Activated CD4-positive, alpha-beta T cell treated with anti-CD3 and anti-CD28 coated beads, Interleukin-2, amount 10 ng/mL, durations not matched to agents 24 days and 14 days (primary cell): ENCODE measurements around the gene CIAPIN1. TPM values are rescaled to one million over a fixed set of nuclear protein-coding genes. Genes with fewer than 3 reads are reported as not detected.
"Not testable (repeated sequence)": the region's sequence is repeated elsewhere in the genome, so short reads cannot be mapped to it uniquely, and the experiment has no call there.

Experiments
- DNase-seq: peaks from one replicate; pipeline ENCODE4 v3.0.0; 2022
- H3K27ac Mint-ChIP-seq: one replicate; pipeline ENCODE4 v1.8.0; 2022; ENCODE audit warnings: mild to moderate bottlenecking, mixed read lengths
- H3K27me3 Mint-ChIP-seq: one replicate; pipeline ENCODE4 v1.8.0; 2022; ENCODE audit warnings: mixed read lengths
- H3K36me3 Mint-ChIP-seq: one replicate; pipeline ENCODE4 v1.8.0; 2022; ENCODE audit warnings: low read depth, mild to moderate bottlenecking, mixed read lengths
- H3K4me1 Mint-ChIP-seq: one replicate; pipeline ENCODE4 v1.8.0; 2021; ENCODE audit warnings: mixed read lengths
- H3K4me3 Mint-ChIP-seq: one replicate; pipeline ENCODE4 v1.8.0; 2022; ENCODE audit warnings: mild to moderate bottlenecking, moderate library complexity, mixed read lengths
- H3K9me3 Mint-ChIP-seq: one replicate; pipeline ENCODE4 v1.8.0; 2021; ENCODE audit warnings: mixed read lengths
- intact Hi-C: fragments of 100-400 bp; cut with micrococcal nuclease; formaldehyde crosslinking; loops from one replicate; pipeline ENCODE4 v1.15.1; 2023
- total RNA-seq: library from RNA; stranded (reverse); gene quantifications from 2 replicates; pipeline ENCODE4 v1.2.3, GENCODE V29; 2022

CIAPIN1 gene
- total RNA-seq, 1 donor from 2014 or later: 85.4 TPM

DNA sequence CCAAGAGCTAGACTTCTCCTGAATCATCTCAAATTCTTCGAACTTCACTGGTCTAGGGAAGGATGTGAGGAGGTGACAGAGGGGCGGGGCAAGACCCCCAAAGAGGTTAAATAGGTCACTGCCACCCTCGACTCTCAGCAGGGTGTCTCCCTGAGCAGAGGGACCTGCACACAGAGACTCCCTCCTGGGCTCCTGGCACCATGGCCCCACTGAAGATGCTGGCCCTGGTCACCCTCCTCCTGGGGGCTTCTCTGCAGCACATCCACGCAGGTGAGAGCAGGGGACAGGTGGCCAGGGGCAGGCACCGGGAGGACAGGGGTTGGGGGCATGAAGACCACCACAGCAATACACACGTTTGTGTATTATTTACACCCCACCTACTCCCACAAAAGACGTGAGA lies 33.5 kb downstream of the CIAPIN1 start:
- H3K27ac Mint-ChIP-seq: no peak overlapping the region
- H3K36me3 Mint-ChIP-seq: no peaks in the 10 kb centered on the region
- peaks cover 13% of the 10 kb centered on the region for H3K4me1 Mint-ChIP-seq
- H3K27me3 Mint-ChIP-seq: no peaks in the 10 kb centered on the region
- intact Hi-C loops: no loop called here
- H3K4me3 Mint-ChIP-seq: no peak overlapping the region
- no peaks in the 10 kb centered on the region for H3K9me3 Mint-ChIP-seq
- no peak for DNase-seq

DNA sequence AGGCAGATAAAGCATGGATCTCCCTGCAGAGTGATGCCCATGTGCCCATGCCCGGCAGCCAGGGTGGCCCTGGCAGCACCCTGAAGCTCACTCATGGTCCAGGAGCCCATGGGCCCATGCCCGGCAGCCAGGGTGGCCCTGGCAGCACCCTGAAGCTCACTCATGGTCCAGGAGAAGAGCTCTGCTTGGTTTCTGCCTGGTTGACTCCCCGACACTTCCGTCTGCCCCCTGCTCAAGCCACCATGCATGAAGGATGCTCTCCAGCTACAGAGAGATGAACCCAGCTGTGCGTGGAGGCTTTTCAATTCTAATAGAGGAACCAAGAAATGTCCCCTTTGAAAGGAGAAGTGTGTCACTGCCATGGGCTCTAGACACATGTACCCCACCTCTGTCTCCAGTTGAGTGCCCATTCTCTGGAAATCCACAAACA lies 33.9 kb downstream of the CIAPIN1 start:
- Mint-ChIP-seq H3K27ac (no peak overlapping the region), H3K4me3 (no peak overlapping the region), H3K9me3 (no peaks in the 10 kb centered on the region), H3K4me1 (peaks cover 13% of the 10 kb centered on the region), H3K27me3 (no peaks in the 10 kb centered on the region), H3K36me3 (no peaks in the 10 kb centered on the region)
- DNase-seq: no peak
- intact Hi-C loops: no loop called here

GRCh38 chr16:57412584-57412983 lies 34.6 kb downstream of the CIAPIN1 start:
- H3K9me3 Mint-ChIP-seq: no peaks in the 10 kb centered on the region
- no peak overlapping the region for H3K4me3 Mint-ChIP-seq
- no peak overlapping the region for H3K27ac Mint-ChIP-seq
- DNase-seq: no peak
- H3K27me3 Mint-ChIP-seq: no peaks in the 10 kb centered on the region
- H3K4me1 Mint-ChIP-seq: peaks cover 10% of the 10 kb centered on the region
- intact Hi-C loops: no loop called here
- no peaks in the 10 kb centered on the region for H3K36me3 Mint-ChIP-seq

- no peak for DNase-seq
- no peak overlapping the region for H3K4me3 Mint-ChIP-seq
- no peaks in the 10 kb centered on the region for H3K9me3 Mint-ChIP-seq
- intact Hi-C loops: no loop called here
- no peaks in the 10 kb centered on the region for H3K36me3 Mint-ChIP-seq
- no peak overlapping the region for H3K27ac Mint-ChIP-seq
- H3K4me1 Mint-ChIP-seq: peaks cover 3% of the 10 kb centered on the region
- H3K27me3 Mint-ChIP-seq: no peaks in the 10 kb centered on the region
Measured at GRCh38 chr16:57411362-57411976, 35.7 kb downstream of the CIAPIN1 start.

GRCh38 chr16:57409870-57410587 lies 37.2 kb downstream of the CIAPIN1 start:
- Mint-ChIP-seq H3K4me1 (peaks cover 3% of the 10 kb centered on the region), H3K4me3 (no peak overlapping the region), H3K36me3 (no peaks in the 10 kb centered on the region), H3K9me3 (no peaks in the 10 kb centered on the region), H3K27ac (no peak overlapping the region), H3K27me3 (peaks cover 4% of the 10 kb centered on the region)
- intact Hi-C loops: no loop called here
- DNase-seq: no peak

DNA sequence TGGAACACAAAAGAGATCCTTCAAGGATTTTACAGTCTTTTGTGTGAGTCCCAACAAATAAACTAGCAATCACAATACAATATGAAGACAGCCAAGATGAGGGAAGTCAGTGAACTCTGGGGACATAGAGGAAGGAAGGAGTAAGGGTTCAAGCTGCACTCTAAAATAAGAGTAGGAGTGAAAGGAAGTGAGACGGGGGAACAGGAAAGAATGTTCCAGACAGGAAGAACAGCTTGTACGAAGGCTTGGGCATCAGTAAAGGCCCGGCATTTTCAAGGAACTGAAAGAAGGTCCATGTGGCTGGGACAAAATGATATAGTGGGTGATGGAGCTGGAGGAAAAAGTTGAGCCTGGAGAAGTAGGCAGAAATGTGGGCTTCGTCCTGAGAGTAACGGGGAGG lies 38.1 kb downstream of the CIAPIN1 start:
- Mint-ChIP-seq H3K36me3 (no peaks in the 10 kb centered on the region), H3K27me3 (peaks cover 10% of the 10 kb centered on the region), H3K4me3 (no peak overlapping the region), H3K9me3 (no peaks in the 10 kb centered on the region), H3K4me1 (peaks cover 3% of the 10 kb centered on the region), H3K27ac (no peak overlapping the region)
- intact Hi-C loops: no loop called here
- DNase-seq: no peak

DNA sequence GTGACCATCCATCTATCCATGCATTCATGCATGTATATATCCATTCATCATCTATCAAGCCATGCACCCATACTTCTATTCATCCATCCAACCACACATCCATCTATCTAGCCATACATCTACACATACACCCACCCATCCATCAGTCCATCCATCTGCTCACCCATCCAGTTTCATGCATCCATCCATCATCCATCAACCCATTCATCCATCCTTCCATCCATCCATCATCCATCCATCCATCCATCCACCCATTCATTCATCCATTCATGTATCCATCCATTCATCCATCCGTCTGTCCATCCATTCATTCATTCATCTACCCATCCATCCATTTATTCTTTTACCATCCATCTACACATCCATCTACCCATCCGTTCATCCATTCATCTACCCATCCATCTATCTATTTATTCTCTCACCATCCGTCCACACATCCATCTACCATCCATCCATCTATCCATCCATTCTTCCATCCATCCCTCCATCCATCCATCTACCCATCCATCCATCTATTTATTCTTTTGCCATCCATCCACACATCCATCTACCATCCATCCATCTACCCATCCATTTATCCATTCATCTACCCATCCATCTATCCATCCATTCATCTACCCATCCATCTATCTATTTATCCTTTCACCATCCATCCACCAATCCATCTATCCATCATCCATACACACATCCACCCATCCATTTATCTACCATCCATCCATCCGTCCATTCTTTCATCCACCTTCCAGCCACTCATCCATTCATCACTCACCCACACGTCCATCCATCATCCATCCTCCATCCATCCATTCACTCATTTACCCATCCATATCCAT lies 39.4 kb downstream of the CIAPIN1 start:
- Mint-ChIP-seq H3K27ac (no peak overlapping the region), H3K36me3 (no peaks in the 10 kb centered on the region), H3K4me1 (peaks cover 3% of the 10 kb centered on the region), H3K9me3 (no peaks in the 10 kb centered on the region), H3K4me3 (no peak overlapping the region), H3K27me3 (peaks cover 11% of the 10 kb centered on the region)
- intact Hi-C loops: no loop called here
- DNase-seq: no peak

GRCh38 chr16:57406881-57407280 lies 40.3 kb downstream of the CIAPIN1 start:
- Mint-ChIP-seq H3K9me3 (no peaks in the 10 kb centered on the region), H3K4me1 (peaks cover 3% of the 10 kb centered on the region), H3K27me3 (peaks cover 11% of the 10 kb centered on the region), H3K36me3 (no peaks in the 10 kb centered on the region), H3K27ac (no peak overlapping the region), H3K4me3 (no peak overlapping the region)
- intact Hi-C loops: no loop called here
- no peak for DNase-seq

DNA sequence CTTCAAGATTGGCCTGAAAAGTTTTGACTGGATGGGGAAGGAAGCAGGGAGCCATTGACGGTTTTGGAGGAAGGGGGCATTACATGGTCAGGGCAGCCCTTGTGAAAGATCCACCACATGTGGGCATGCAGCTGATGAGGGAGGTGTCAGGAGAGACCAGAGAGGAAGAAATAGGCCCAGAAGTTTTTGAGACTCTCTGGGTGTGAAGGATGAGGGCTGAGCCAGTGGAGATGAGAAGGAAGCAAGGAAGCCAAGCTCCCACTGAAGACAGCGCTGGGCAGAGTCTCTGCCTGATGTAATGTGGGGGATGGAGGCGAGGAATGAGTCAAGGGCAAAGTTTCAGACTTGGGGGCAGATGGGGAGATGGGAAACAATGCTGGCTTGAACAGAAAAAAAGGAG lies 42.1 kb downstream of the CIAPIN1 start:
- Mint-ChIP-seq H3K27ac (no peak overlapping the region), H3K4me1 (peaks cover 3% of the 10 kb centered on the region), H3K27me3 (peaks cover 11% of the 10 kb centered on the region), H3K36me3 (no peaks in the 10 kb centered on the region), H3K9me3 (no peaks in the 10 kb centered on the region), H3K4me3 (no peak overlapping the region)
- intact Hi-C loops: no loop called here
- no peak for DNase-seq

DNA sequence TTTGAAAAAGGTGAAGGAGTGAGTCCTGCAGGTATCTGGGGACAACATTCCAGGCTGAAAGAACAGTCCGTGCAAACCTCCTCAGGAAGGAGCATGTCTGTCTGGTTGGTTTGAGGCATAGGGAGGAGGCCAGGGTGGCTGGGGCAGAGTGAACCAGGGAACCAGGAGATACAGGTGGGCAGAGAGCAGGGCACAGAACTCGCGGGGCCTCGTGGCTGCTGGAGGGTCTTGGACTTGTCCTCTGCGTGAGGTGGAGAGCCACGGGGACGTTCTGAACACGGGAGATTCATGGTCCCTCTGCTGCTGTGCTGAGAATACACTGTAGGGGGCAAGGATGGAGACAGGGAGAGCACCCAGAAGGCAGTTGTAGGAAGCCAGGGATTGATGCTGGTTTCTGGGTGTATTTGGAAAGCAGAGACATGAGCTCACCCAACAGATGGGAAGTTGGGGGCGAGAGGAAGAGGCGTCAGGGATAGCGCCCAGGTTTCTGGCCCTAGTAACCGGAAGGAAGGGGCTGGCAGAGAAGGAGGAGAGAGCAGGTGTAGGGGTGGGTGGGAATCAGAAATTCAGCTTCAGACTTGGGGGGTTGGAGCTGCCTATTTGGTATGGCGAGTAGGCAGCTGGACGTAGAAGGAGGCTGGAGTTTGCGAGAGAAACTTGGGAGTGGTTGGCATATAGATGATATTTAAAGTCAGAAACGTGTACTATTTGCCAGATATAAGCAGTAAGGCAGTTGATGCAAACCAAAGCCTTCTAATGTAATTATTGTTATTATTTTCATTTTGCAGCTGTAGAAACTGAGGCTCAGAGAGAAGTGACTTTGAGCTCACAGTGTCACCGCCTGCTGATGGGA lies 43.0 kb downstream of the CIAPIN1 start, which contains the start of gene CCL17:
Gene CCL17 (plus strand): TSS at position 803 of the 853 bp plus-strand sequence. CDS start 9,166 bp downstream, outside the sequence.
- no peak for DNase-seq
- intact Hi-C loops: no loop called here
- Mint-ChIP-seq H3K9me3 (no peaks in the 10 kb centered on the region), H3K36me3 (no peaks in the 10 kb centered on the region), H3K27ac (peak within 1 kb of the TSS; percentile 11), H3K4me1 (peaks cover 3% of the 10 kb centered on the region), H3K4me3 (no peak within 1 kb of the TSS), H3K27me3 (peaks cover 11% of the 10 kb centered on the region)

GRCh38 chr16:57401943-57402640 lies 45.1 kb downstream of the CIAPIN1 start:
- no peaks in the 10 kb centered on the region for H3K36me3 Mint-ChIP-seq

DNA sequence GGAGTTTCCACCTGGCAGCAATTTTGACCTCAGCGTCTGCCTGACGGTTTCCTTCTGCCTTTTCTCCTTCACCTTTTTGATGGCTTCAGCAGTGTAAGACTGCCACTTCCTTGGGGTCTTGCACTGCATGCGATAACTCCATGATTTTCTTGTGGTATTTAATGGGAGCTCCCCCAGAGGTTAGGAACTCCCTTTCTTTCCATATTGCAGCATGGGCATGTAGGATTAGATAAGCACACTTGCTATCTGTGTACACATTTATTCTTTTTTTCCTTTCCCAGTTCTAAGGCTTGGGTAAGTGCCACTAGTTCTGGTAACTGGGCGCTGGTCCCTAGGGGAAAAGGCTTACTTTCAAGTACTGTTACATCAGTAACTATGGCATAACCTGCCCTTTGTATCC lies 49.7 kb downstream of the CIAPIN1 start:
- intact Hi-C loops, H3K36me3 Mint-ChIP-seq, H3K27ac Mint-ChIP-seq, DNase-seq, H3K4me1 Mint-ChIP-seq, H3K27me3 Mint-ChIP-seq, H3K4me3 Mint-ChIP-seq, H3K9me3 Mint-ChIP-seq: not testable (repeated sequence)

More at GRCh38 chr16:57401943-57402640, 45.1 kb downstream of the CIAPIN1 start:
- Mint-ChIP-seq H3K4me3 (no peak overlapping the region), H3K4me1 (no peaks in the 10 kb centered on the region), H3K27me3 (peaks cover 11% of the 10 kb centered on the region), H3K9me3 (no peaks in the 10 kb centered on the region), H3K27ac (no peak overlapping the region)
- DNase-seq: no peak
- intact Hi-C loops: no loop called here

- Mint-ChIP-seq H3K27me3 (peaks cover 2% of the 10 kb centered on the region), H3K4me1 (no peaks in the 10 kb centered on the region), H3K36me3 (no peaks in the 10 kb centered on the region), H3K27ac (no peak overlapping the region), H3K4me3 (no peak overlapping the region), H3K9me3 (no peaks in the 10 kb centered on the region)
- intact Hi-C loops: no loop called here
- DNase-seq: no peak
Measured at GRCh38 chr16:57396786-57397185, 50.4 kb downstream of the CIAPIN1 start.
